Endothelial cell of umbilical vein (primary cell): ENCODE measurements around the gene NOLC1.

Source experiments
- EZH2 ChIP-seq: IDR thresholded peaks from 2 replicates; pipeline ENCODE4 v1.6.1; 2012; ENCODE audit warnings: borderline replicate concordance, low read depth, mild to moderate bottlenecking, moderate library complexity, low read length, inconsistent platforms; ENCODE audit not compliant: severe bottlenecking
- FOS ChIP-seq: IDR thresholded peaks from 2 replicates; pipeline ENCODE4 v1.6.1; 2011; ENCODE audit warnings: mild to moderate bottlenecking, low read length, moderate library complexity, borderline replicate concordance; ENCODE audit not compliant: insufficient read depth
- GATA2 ChIP-seq: IDR thresholded peaks from 2 replicates; pipeline ENCODE4 v1.7.0; 2011; ENCODE audit warnings: low read depth, mild to moderate bottlenecking, moderate library complexity, mixed read lengths, low read length; ENCODE audit not compliant: insufficient read length, insufficient read depth
- JUN ChIP-seq: IDR thresholded peaks from 2 replicates; pipeline ENCODE4 v1.6.1; 2011; ENCODE audit warnings: borderline replicate concordance, low read depth; ENCODE audit not compliant: insufficient read length, insufficient read depth
- MYC ChIP-seq: IDR thresholded peaks from one replicate; pipeline ENCODE4 v1.6.1; 2011; ENCODE audit warnings: mild to moderate bottlenecking, low read depth, low read length
- POLR2A ChIP-seq: IDR thresholded peaks from 2 replicates; pipeline ENCODE4 v1.6.1; 2012; ENCODE audit warnings: low read depth, mild to moderate bottlenecking, control low read depth, low read length
- POLR2AphosphoS5 ChIP-seq: IDR thresholded peaks from 2 replicates; pipeline ENCODE4 v1.6.1; 2012; ENCODE audit warnings: low read depth, mild to moderate bottlenecking, control low read depth, low read length, moderate library complexity; ENCODE audit not compliant: insufficient read depth
- TF ChIP-seq, protein P1 (sequence below), 2 donors: IDR thresholded peaks; 1 replicate in 1 of 2; 2 replicates in 1 of 2; pipeline ENCODE4 v1.5.1; 2011; ENCODE audit warnings: low read length in 2 of 2, mild to moderate bottlenecking in 2 of 2, moderate library complexity in 2 of 2, control low read depth in 1 of 2, inconsistent platforms in 1 of 2, low read depth in 1 of 2; ENCODE audit not compliant: insufficient read depth in 1 of 2; ENCODE audit errors: extremely low read depth in 1 of 2
- TF ChIP-seq, protein P2 (sequence below): IDR thresholded peaks from 2 replicates; pipeline ENCODE4 v1.6.1; 2011; ENCODE audit not compliant: insufficient read depth, insufficient read length

DNA sequence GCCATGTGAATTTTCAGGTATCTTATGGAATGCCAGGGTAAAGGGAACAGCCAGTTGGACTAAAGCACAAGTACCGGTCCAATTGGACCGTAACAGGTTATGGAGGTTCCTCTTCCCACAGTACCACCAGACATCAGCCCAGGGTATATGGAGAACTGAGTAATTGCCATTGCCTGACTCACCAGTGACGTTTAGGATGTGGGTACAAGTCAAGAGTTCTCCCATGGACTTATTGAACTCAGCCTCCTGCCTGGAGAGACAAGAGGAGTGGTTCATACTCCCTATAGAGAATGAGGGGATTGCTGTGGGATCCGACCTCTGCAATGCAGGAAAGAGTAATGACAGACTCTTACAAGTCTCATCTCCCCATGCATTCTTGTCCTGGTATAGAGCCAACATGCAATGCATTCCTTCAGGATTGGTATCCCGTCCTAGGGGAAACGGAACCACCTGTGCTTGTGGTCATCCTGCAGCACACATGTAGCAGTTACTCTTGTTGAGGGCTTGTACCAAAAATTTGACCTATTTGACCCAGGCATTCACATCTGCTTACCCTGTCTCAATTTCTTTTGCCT, 43.2 kb downstream of the NOLC1 start:
- TF ChIP-seq, protein P1, sequence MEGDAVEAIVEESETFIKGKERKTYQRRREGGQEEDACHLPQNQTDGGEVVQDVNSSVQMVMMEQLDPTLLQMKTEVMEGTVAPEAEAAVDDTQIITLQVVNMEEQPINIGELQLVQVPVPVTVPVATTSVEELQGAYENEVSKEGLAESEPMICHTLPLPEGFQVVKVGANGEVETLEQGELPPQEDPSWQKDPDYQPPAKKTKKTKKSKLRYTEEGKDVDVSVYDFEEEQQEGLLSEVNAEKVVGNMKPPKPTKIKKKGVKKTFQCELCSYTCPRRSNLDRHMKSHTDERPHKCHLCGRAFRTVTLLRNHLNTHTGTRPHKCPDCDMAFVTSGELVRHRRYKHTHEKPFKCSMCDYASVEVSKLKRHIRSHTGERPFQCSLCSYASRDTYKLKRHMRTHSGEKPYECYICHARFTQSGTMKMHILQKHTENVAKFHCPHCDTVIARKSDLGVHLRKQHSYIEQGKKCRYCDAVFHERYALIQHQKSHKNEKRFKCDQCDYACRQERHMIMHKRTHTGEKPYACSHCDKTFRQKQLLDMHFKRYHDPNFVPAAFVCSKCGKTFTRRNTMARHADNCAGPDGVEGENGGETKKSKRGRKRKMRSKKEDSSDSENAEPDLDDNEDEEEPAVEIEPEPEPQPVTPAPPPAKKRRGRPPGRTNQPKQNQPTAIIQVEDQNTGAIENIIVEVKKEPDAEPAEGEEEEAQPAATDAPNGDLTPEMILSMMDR (IDR thresholded peaks at IDR 0.05; ENCODE audit: extremely low read depth in 1 of 2, insufficient read depth in 1 of 2, low read depth in 1 of 2, low read length in 2 of 2) = no peak
- no peak for TF ChIP-seq POLR2A
- TF ChIP-seq, protein P2, sequence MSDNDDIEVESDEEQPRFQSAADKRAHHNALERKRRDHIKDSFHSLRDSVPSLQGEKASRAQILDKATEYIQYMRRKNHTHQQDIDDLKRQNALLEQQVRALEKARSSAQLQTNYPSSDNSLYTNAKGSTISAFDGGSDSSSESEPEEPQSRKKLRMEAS = no peak
- no peak for TF ChIP-seq POLR2AphosphoS5
- TF ChIP-seq MYC = no peak
- no peak for TF ChIP-seq EZH2
- no peak for TF ChIP-seq FOS
- TF ChIP-seq GATA2 = no peak
- no peak for TF ChIP-seq JUN
